Measurements from ENCODE around the gene HOXC11.

The HOXC11 gene

GRCh38 chr12:53985994-53986685, 13.2 kb downstream of the HOXC11 start:
- Histone ChIP-seq H3K27me3 (ENCODE audit: low read depth) (0 out of 2 replicates have a peak, but pooled peaks cover 2% of the 10 kb centered on the region), H3K4me1 (peaks cover 21% of the 10 kb centered on the region), H3K9me3 (no peaks in the 10 kb centered on the region), H3K36me3 (replicated peaks) (no peaks in the 10 kb centered on the region), H3K4me3 (peak overlapping the region; percentile 14)
- in situ Hi-C loops (cut with MboI; ENCODE audit: low sequenced_read_pairs) = loop anchor here (25.0 kb wide), 1 partner anchor 376 kb away; the partner anchor contains the start of gene GPR84
- DNase-seq (ENCODE audit: low spot score in 2 of 2) = no peak

- H3K4me3 ChIP-seq = peak overlapping the region; percentile 14
- H3K9me3 ChIP-seq = no peaks in the 10 kb centered on the region
- in situ Hi-C loops (cut with MboI; ENCODE audit: low sequenced_read_pairs) = loop anchor here (25.0 kb wide), 1 partner anchor 375 kb away; the partner anchor contains the start of gene GPR84
- no peaks in the 10 kb centered on the region for H3K36me3 ChIP-seq (replicated peaks)
- no peak for DNase-seq (ENCODE audit: low spot score in 2 of 2)
- 0 out of 2 replicates have a peak, but pooled peaks cover 2% of the 10 kb centered on the region for H3K27me3 ChIP-seq (ENCODE audit: low read depth)
- peaks cover 21% of the 10 kb centered on the region for H3K4me1 ChIP-seq
Measured at GRCh38 chr12:53986686-53987483, 14.0 kb downstream of the HOXC11 start.

DNA sequence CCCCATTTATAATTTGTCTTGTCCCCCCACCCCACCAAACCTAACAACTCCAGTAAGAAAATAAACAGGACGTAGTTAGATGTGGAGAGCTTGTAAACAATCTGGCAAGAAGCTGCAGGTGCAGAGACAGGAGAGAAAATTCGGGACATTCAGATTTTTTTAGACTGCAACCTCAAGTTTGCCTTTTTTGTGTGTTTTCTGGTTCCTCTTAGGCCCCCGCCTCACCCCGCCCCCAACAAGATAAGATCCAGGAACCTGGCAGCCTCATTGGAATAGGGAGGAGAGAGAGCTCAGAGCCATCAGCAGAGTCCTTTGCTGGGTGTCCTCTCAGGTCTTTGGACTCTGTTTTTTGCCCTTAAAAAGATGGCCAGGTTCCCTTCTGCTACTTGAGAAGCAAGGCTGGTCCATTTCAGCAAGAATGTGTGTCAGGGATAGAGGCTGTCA, 14.9 kb downstream of the HOXC11 start:
- no peaks in the 10 kb centered on the region for H3K9me3 ChIP-seq
- peaks cover 21% of the 10 kb centered on the region for H3K4me1 ChIP-seq
- H3K4me3 ChIP-seq = no peak overlapping the region
- DNase-seq (ENCODE audit: low spot score in 2 of 2) = no peak
- H3K27me3 ChIP-seq (ENCODE audit: low read depth) = 0 out of 2 replicates have a peak, but pooled peaks cover 2% of the 10 kb centered on the region
- H3K36me3 ChIP-seq (replicated peaks) = no peaks in the 10 kb centered on the region
- in situ Hi-C loops (cut with MboI; ENCODE audit: low sequenced_read_pairs) = loop anchor here (25.0 kb wide), 1 partner anchor 374 kb away; the partner anchor contains the start of gene GPR84

- DNase-seq (ENCODE audit: low spot score in 2 of 2) = no peak
- Histone ChIP-seq H3K36me3 (replicated peaks) (no peaks in the 10 kb centered on the region), H3K4me1 (peaks cover 21% of the 10 kb centered on the region), H3K9me3 (no peaks in the 10 kb centered on the region), H3K4me3 (no peak overlapping the region; the same call in 1 of the 2 replicates), H3K27me3 (ENCODE audit: low read depth) (0 out of 2 replicates have a peak, but pooled peaks cover 2% of the 10 kb centered on the region)
- in situ Hi-C loops (cut with MboI; ENCODE audit: low sequenced_read_pairs) = loop anchor here (25.0 kb wide), 1 partner anchor 374 kb away; the partner anchor contains the start of gene GPR84
Measured at GRCh38 chr12:53988541-53989226, 15.8 kb downstream of the HOXC11 start.

GRCh38 chr12:53989227-53990113, 16.5 kb downstream of the HOXC11 start:
- in situ Hi-C loops (cut with MboI; ENCODE audit: low sequenced_read_pairs) = loop anchor here (25.0 kb wide), 1 partner anchor 373 kb away; the partner anchor contains the start of gene GPR84
- Histone ChIP-seq H3K36me3 (replicated peaks) (no peaks in the 10 kb centered on the region), H3K27me3 (ENCODE audit: low read depth) (0 out of 2 replicates have a peak, but pooled peaks cover 2% of the 10 kb centered on the region), H3K4me1 (peaks cover 18% of the 10 kb centered on the region), H3K9me3 (no peaks in the 10 kb centered on the region), H3K4me3 (peak overlapping the region; percentile 15)
- peak; percentile 74 to 75 for DNase-seq (ENCODE audit: low spot score in 2 of 2)

- in situ Hi-C loops (cut with MboI; ENCODE audit: low sequenced_read_pairs) = loop anchor here (25.0 kb wide), 1 partner anchor 372 kb away; the partner anchor contains the start of gene GPR84
- Histone ChIP-seq H3K9me3 (no peaks in the 10 kb centered on the region), H3K27me3 (ENCODE audit: low read depth) (0 out of 2 replicates have a peak, but pooled peaks cover 2% of the 10 kb centered on the region), H3K4me3 (no peak overlapping the region), H3K4me1 (peaks cover 21% of the 10 kb centered on the region), H3K36me3 (replicated peaks) (no peaks in the 10 kb centered on the region)
- no peak for DNase-seq (ENCODE audit: low spot score in 2 of 2)
Measured at GRCh38 chr12:53990311-53991076, 17.6 kb downstream of the HOXC11 start.

- Histone ChIP-seq H3K9me3 (no peaks in the 10 kb centered on the region), H3K4me3 (no peak overlapping the region), H3K36me3 (replicated peaks) (no peaks in the 10 kb centered on the region), H3K27me3 (ENCODE audit: low read depth) (0 out of 2 replicates have a peak, but pooled peaks cover 2% of the 10 kb centered on the region), H3K4me1 (peaks cover 18% of the 10 kb centered on the region)
- no peak for DNase-seq (ENCODE audit: low spot score in 2 of 2)
- in situ Hi-C loops (cut with MboI; ENCODE audit: low sequenced_read_pairs) = loop anchor here (25.0 kb wide), 1 partner anchor 371 kb away; the partner anchor contains the start of gene GPR84
Measured at GRCh38 chr12:53991077-53991460, 18.1 kb downstream of the HOXC11 start.

- H3K36me3 ChIP-seq (replicated peaks) = no peaks in the 10 kb centered on the region
- peaks cover 18% of the 10 kb centered on the region for H3K4me1 ChIP-seq
- no peak overlapping the region for H3K4me3 ChIP-seq
- no peaks in the 10 kb centered on the region for H3K9me3 ChIP-seq
- in situ Hi-C loops (cut with MboI; ENCODE audit: low sequenced_read_pairs) = loop anchor here (25.0 kb wide), 1 partner anchor 370 kb away; the partner anchor contains the start of gene GPR84
- H3K27me3 ChIP-seq (ENCODE audit: low read depth) = 0 out of 2 replicates have a peak, but pooled peaks cover 2% of the 10 kb centered on the region
- DNase-seq (ENCODE audit: low spot score in 2 of 2) = no peak
Measured at GRCh38 chr12:53992377-53992889, 19.5 kb downstream of the HOXC11 start.

DNA sequence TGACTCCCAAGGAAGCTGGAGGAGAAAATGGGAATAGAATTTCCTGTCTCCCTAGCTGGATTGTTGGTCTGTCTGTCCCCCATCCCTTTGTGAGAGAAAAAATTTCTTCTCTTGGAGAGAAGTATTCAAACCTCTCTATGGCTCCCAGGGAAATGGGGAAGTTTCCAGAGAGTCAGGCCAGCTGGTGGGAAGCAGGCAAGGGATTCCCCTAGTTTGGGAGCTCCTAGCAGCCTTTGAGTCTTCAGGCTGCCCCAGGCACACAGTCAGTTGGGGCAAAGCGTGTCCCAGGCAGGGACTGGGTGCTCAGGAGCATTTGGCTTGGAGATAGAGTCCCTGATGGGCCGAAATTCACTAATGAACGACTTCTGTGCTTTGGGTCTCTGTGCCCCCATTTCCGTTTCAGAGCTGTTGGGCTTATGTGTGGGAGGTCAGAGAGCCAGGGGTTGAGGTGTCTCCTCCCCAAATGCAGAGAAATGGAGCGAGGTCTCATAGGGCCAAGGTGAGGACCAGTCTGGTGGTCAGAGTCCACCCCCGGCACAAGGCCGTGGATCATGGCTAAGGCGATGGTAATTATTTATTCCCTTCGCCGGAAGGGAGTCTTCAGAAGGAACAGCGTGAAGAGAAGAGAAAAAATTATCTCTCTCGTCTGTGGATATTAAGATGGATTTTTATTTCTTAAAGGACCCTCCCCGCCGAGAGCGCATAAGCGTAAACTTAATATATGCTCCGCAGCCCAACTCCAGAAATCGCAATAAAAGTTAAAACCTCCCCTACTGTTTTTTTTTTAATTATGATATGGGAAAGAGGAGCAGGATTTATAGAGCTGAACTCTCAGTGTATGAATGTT, 20.5 kb downstream of the HOXC11 start:
- Histone ChIP-seq H3K4me1 (peaks cover 18% of the 10 kb centered on the region), H3K27me3 (ENCODE audit: low read depth) (peaks cover 6% of the 10 kb centered on the region; the same call in 1 of the 2 replicates), H3K36me3 (replicated peaks) (no peaks in the 10 kb centered on the region), H3K4me3 (no peak overlapping the region), H3K9me3 (no peaks in the 10 kb centered on the region)
- DNase-seq (ENCODE audit: low spot score in 2 of 2) = no peak
- in situ Hi-C loops (cut with MboI; ENCODE audit: low sequenced_read_pairs) = loop anchor here (25.0 kb wide), 1 partner anchor 369 kb away; the partner anchor contains the start of gene GPR84

DNA sequence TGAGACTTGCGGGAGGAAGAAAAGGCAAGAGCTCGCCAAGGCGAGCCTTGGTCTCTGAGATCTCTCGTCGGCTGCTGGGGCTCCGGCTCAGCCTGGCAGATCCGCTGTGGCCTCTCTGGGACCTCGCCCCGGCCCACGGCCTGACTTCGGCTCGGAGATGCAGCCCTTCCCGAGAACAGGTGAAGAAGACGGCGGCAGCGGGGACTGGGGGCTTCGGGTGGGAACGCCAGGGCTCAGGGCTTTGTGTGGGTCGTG, 21.0 kb downstream of the HOXC11 start:
- H3K36me3 ChIP-seq (replicated peaks) = no peaks in the 10 kb centered on the region
- H3K4me3 ChIP-seq = no peak overlapping the region
- peaks cover 17% of the 10 kb centered on the region for H3K4me1 ChIP-seq
- in situ Hi-C loops (cut with MboI; ENCODE audit: low sequenced_read_pairs) = loop anchor here (25.0 kb wide), 1 partner anchor 368 kb away; the partner anchor contains the start of gene GPR84
- peaks cover 7% of the 10 kb centered on the region; the same call in 1 of the 2 replicates for H3K27me3 ChIP-seq (ENCODE audit: low read depth)
- no peak for DNase-seq (ENCODE audit: low spot score in 2 of 2)
- H3K9me3 ChIP-seq = no peaks in the 10 kb centered on the region
